ENCODE results near the gene MRPS30. TPM values are rescaled to one million over a fixed set of nuclear protein-coding genes. Genes with fewer than 3 reads are reported as not detected.

Gene MRPS30
- total and polyA plus RNA-seq, 10 of the 15 experiments (the other 5 are each of a cell fraction or from before 2014, with no cell fraction given): 18.5 to 99.2 (median 61.8) TPM

GRCh38 chr5:44845777-44846176 lies 37.0 kb downstream of the MRPS30 start (continued):
- TF ChIP-seq HDGF (IDR thresholded peaks at IDR 0.05) (no peak), SRF (IDR thresholded peaks at IDR 0.05; ENCODE audit: low read depth in 2 of 2, low read length in 2 of 2) (no peak), BACH1 (IDR thresholded peaks at IDR 0.05; ENCODE audit: borderline replicate concordance) (no peak), ZNF217 (IDR thresholded peaks at IDR 0.05) (no peak), MYC (IDR thresholded peaks at IDR 0.05; ENCODE audit: insufficient read depth, insufficient read length, insufficient replicate concordance, low read length, severe bottlenecking) (no peak), SUPT20H (IDR thresholded peaks at IDR 0.05; ENCODE audit: borderline replicate concordance, control insufficient read depth, low read depth, low read length) (no peak)
- TF ChIP-seq, protein P1, sequence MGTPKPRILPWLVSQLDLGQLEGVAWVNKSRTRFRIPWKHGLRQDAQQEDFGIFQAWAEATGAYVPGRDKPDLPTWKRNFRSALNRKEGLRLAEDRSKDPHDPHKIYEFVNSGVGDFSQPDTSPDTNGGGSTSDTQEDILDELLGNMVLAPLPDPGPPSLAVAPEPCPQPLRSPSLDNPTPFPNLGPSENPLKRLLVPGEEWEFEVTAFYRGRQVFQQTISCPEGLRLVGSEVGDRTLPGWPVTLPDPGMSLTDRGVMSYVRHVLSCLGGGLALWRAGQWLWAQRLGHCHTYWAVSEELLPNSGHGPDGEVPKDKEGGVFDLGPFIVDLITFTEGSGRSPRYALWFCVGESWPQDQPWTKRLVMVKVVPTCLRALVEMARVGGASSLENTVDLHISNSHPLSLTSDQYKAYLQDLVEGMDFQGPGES (IDR thresholded peaks at IDR 0.05): no peak

- ChIA-PET POLR2A (no interaction called here), SMC1A (ENCODE audit: uncharacterized antibody, unreplicated experiment) (interaction anchor here (1.6 kb wide), 1 partner anchor 26 kb away, joined by 4 read pairs; no protein-coding TSS in a partner anchor), RAD21 (ENCODE audit: unreplicated experiment) (interaction anchor here (1.4 kb wide), 1 partner anchor 9 kb away, joined by 3 read pairs; no protein-coding TSS in a partner anchor), CTCF (no interaction called here)
- H3K9ac ChIP-seq (ENCODE audit: control insufficient read depth, insufficient read depth, low read length): no peak overlapping the region
- H2AFZ ChIP-seq (ENCODE audit: control insufficient read depth, low read depth, low read length): no peak overlapping the region
- WGBS (ENCODE audit: insufficient coverage, insufficient replicate concordance, low lambda C conversion rate, missing lambda C conversion rate): 71% methylated on average over 5 of the region's 5 CpGs
- no peaks in the 10 kb centered on the region for H4K20me1 ChIP-seq (ENCODE audit: control insufficient read depth, insufficient read depth)
- FAIRE-seq (no peak), DNase-seq (ENCODE audit: low read depth, low spot score) (no peak), ATAC-seq (no peak)
- H3K36me3 ChIP-seq (ENCODE audit: control insufficient read depth in 2 of 2, insufficient read depth in 2 of 2, low read length in 1 of 2): no peaks in the 10 kb centered on the region
- in situ Hi-C loops (cut with MboI): no loop called here
- H3K9me3 ChIP-seq (replicated peaks; ENCODE audit: control insufficient read depth, insufficient read depth, low read length): no peaks in the 10 kb centered on the region
- H3K4me3 ChIP-seq: no peak overlapping the region
- intact Hi-C loops (cut with micrococcal nuclease; ENCODE audit: unreplicated experiment): no loop called here
- H3K27me3 ChIP-seq (replicated peaks in 1 of 2; ENCODE audit: control insufficient read depth in 2 of 2, insufficient read depth in 2 of 2, low read length in 1 of 2): no peaks in the 10 kb centered on the region
- H3K79me2 ChIP-seq (ENCODE audit: control insufficient read depth, insufficient read depth, low read length): no peaks in the 10 kb centered on the region
- no TSS peak for BruUV-seq (replicated peaks)
- no peaks in the 10 kb centered on the region for H3K4me1 ChIP-seq (ENCODE audit: control insufficient read depth, insufficient read depth, low read length)
- no peak overlapping the region for H3K4me2 ChIP-seq (ENCODE audit: control insufficient read depth, insufficient read depth)
- H3K27ac ChIP-seq (ENCODE audit: control insufficient read depth, insufficient read depth): no peak overlapping the region
- no peak for TF ChIP-seq SUZ12 (IDR thresholded peaks at IDR 0.05; ENCODE audit: unreplicated experiment)
- no peak for TF ChIP-seq NRF1 (conservative IDR thresholded peaks at IDR 0.05; ENCODE audit: low read depth, low read length)
- TF ChIP-seq WRNIP1 (IDR thresholded peaks at IDR 0.05; ENCODE audit: borderline replicate concordance, low read depth, low read length): no peak
- no peak for TF ChIP-seq RB1 (IDR thresholded peaks at IDR 0.05; ENCODE audit: borderline replicate concordance)
- TF ChIP-seq ZNF384 (IDR thresholded peaks at IDR 0.05; ENCODE audit: borderline replicate concordance, low read depth, low read length): no peak
- no peak for TF ChIP-seq SMARCA5 (IDR thresholded peaks at IDR 0.05)
- no peak for TF ChIP-seq EZH2 (IDR thresholded peaks at IDR 0.05; ENCODE audit: borderline replicate concordance, control insufficient read depth, low read depth, low read length)
- TF ChIP-seq, protein P1 (IDR thresholded peaks at IDR 0.05): no peak
- no peak for TF ChIP-seq MTA3 (IDR thresholded peaks at IDR 0.05; ENCODE audit: borderline replicate concordance, low read length)
- TF ChIP-seq, protein P2, sequence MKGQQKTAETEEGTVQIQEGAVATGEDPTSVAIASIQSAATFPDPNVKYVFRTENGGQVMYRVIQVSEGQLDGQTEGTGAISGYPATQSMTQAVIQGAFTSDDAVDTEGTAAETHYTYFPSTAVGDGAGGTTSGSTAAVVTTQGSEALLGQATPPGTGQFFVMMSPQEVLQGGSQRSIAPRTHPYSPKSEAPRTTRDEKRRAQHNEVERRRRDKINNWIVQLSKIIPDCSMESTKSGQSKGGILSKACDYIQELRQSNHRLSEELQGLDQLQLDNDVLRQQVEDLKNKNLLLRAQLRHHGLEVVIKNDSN (IDR thresholded peaks at IDR 0.05; ENCODE audit: borderline replicate concordance, extremely low read length, insufficient read depth, low read depth, low read length): no peak
- no peak for TF ChIP-seq JUND (IDR thresholded peaks at IDR 0.05; ENCODE audit: low read depth, low read length)
- TF ChIP-seq KLF5 (IDR thresholded peaks at IDR 0.05; ENCODE audit: partially characterized antibody): no peak
- TF ChIP-seq TAF1 (IDR thresholded peaks at IDR 0.05; ENCODE audit: borderline replicate concordance, low read depth, low read length): no peak
- TF ChIP-seq CHD2 (IDR thresholded peaks at IDR 0.05; ENCODE audit: borderline replicate concordance, low read depth, low read length): no peak
These were observed 38.6 kb downstream of the MRPS30 start for GRCh38 chr5:44847206-44847852.

Data from GM12878 (cell line).